Lower leg skin (tissue), 3 donors: ENCODE data around the gene B4GALT2.

ENCODE experiments used
- POLR2A ChIP-seq, 2 donors: fragments of 450-650 bp; IDR thresholded peaks; one replicate each; pipeline ENCODE4 v1.6.1; 2016 to 2017; ENCODE audit warnings: antibody characterized with exemption in 2 of 2, mild to moderate bottlenecking in 1 of 2, moderate library complexity in 1 of 2
- TF ChIP-seq, protein P1 (sequence below), 3 donors: fragments of 450-650 bp; IDR thresholded peaks; one replicate each; pipeline ENCODE4 v1.5.1; 2016; ENCODE audit warnings: antibody characterized with exemption in 3 of 3, mild to moderate bottlenecking in 3 of 3, moderate library complexity in 2 of 3

DNA sequence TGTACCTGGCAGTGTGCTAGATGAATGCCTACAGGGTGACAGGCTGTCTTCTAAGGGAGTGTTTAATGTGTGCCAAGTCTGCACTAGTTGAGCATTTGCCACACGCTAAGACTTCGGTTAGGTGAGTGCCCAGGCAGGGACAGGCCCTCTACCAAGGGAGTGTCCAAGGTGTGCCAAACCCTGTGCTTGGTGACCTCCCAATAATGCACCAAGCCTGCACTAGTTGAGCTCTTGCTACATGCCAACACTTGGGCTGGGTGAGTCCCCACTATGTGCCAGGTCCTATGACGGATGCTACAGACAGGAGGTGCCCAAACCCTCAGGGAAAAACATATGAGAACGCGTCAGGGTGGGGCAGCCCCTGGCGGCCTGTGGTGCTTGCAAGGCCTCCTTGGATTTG lies 41.5 kb downstream of the B4GALT2 start:
- no peak for TF ChIP-seq POLR2A (IDR thresholded peaks at IDR 0.05)
- TF ChIP-seq, protein P1, sequence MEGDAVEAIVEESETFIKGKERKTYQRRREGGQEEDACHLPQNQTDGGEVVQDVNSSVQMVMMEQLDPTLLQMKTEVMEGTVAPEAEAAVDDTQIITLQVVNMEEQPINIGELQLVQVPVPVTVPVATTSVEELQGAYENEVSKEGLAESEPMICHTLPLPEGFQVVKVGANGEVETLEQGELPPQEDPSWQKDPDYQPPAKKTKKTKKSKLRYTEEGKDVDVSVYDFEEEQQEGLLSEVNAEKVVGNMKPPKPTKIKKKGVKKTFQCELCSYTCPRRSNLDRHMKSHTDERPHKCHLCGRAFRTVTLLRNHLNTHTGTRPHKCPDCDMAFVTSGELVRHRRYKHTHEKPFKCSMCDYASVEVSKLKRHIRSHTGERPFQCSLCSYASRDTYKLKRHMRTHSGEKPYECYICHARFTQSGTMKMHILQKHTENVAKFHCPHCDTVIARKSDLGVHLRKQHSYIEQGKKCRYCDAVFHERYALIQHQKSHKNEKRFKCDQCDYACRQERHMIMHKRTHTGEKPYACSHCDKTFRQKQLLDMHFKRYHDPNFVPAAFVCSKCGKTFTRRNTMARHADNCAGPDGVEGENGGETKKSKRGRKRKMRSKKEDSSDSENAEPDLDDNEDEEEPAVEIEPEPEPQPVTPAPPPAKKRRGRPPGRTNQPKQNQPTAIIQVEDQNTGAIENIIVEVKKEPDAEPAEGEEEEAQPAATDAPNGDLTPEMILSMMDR (IDR thresholded peaks at IDR 0.05): no peak
